ENCODE data around the gene PRKG1.

GRCh38 chr10:51074238-51075028, at the start of gene PRKG1:
- TF ChIP-seq POLR2A (IDR thresholded peaks at IDR 0.05; ENCODE audit: low read depth, low read length) (no peak), POLR2AphosphoS5 (IDR thresholded peaks at IDR 0.05; ENCODE audit: low read depth, low read length) (no peak)

Data from GM12891 (cell line).